HG02981 (cell line): Measurements from ENCODE around the gene RAB3C.

Experiments used
- ATAC-seq: cut with Tn5 transposase; IDR thresholded peaks from one replicate; pipeline ENCODE4 v1.9.1; 2021; ENCODE audit warnings: mild to moderate bottlenecking, moderate library complexity; ENCODE audit not compliant: unreplicated experiment

Gene RAB3C

GRCh38 chr5:58765058-58765457 is 182.2 kb downstream of the RAB3C start:
- no peak for ATAC-seq

GRCh38 chr5:58767104-58767503 is 184.2 kb downstream of the RAB3C start:
- no peak for ATAC-seq

- no peak for ATAC-seq
Observed at GRCh38 chr5:58770136-58770535, 187.3 kb downstream of the RAB3C start.

GRCh38 chr5:58771796-58772195 is 188.9 kb downstream of the RAB3C start:
- no peak for ATAC-seq

GRCh38 chr5:58773744-58774441 is 191.0 kb downstream of the RAB3C start:
- no peak for ATAC-seq

- ATAC-seq = no peak
Observed at GRCh38 chr5:58774937-58775336, 192.1 kb downstream of the RAB3C start.

GRCh38 chr5:58775701-58776262 is 192.9 kb downstream of the RAB3C start:
- ATAC-seq = peak; percentile 80

- no peak for ATAC-seq
Observed at GRCh38 chr5:58776559-58776958, 193.7 kb downstream of the RAB3C start.

GRCh38 chr5:58778888-58779287 is 196.0 kb downstream of the RAB3C start:
- no peak for ATAC-seq

- ATAC-seq = peak; percentile 65
Observed at GRCh38 chr5:58786035-58786434, 203.2 kb downstream of the RAB3C start.

GRCh38 chr5:58786711-58787303 is 203.9 kb downstream of the RAB3C start:
- ATAC-seq = peak; percentile 67

GRCh38 chr5:58787987-58788386 is 205.1 kb downstream of the RAB3C start:
- no peak for ATAC-seq

GRCh38 chr5:58793888-58794657 is 211.2 kb downstream of the RAB3C start:
- no peak for ATAC-seq

- ATAC-seq = peak; percentile 42
Observed at GRCh38 chr5:58794875-58795274, 212.0 kb downstream of the RAB3C start.

GRCh38 chr5:58795327-58795726 is 212.5 kb downstream of the RAB3C start:
- peak; percentile 41 for ATAC-seq

- ATAC-seq = no peak
Observed at GRCh38 chr5:58797021-58797420, 214.1 kb downstream of the RAB3C start.

GRCh38 chr5:58800356-58800755 is 217.5 kb downstream of the RAB3C start:
- ATAC-seq = no peak

- ATAC-seq = no peak
Observed at GRCh38 chr5:58800861-58801540, 218.1 kb downstream of the RAB3C start.

- ATAC-seq = no peak
Observed at GRCh38 chr5:58803056-58803455, 220.2 kb downstream of the RAB3C start.

GRCh38 chr5:58804291-58804690 is 221.4 kb downstream of the RAB3C start:
- no peak for ATAC-seq

GRCh38 chr5:58810086-58810485 is 227.2 kb downstream of the RAB3C start:
- ATAC-seq = no peak
